Esophagus muscularis mucosa (tissue), 3 donors: ENCODE measurements around the gene RRP9.

Source experiments
- CTCF ChIP-seq, 3 experiments: fragments of 200-600 bp in 2 of 3; fragments of 450-650 bp in 1 of 3; sonication (generic) in 2 of 3; IDR thresholded peaks; one replicate each; pipeline ENCODE4 v1.5.1; 2017 to 2019; ENCODE audit warnings: antibody characterized with exemption in 3 of 3, mild to moderate bottlenecking in 2 of 3, moderate library complexity in 1 of 3
- POLR2A ChIP-seq: fragments of 450-650 bp; IDR thresholded peaks from one replicate; pipeline ENCODE4 v1.6.1; 2017; ENCODE audit warnings: antibody characterized with exemption, moderate library complexity, mild to moderate bottlenecking, low read depth

- TF ChIP-seq CTCF (IDR thresholded peaks at IDR 0.05) (no peak), POLR2A (no peak)
These were observed 4.4 kb upstream of the RRP9 start for GRCh38 chr3:51945926-51946705.
